Measurements from ENCODE around the gene SNTG2. TPM values are rescaled to one million over a fixed set of nuclear protein-coding genes. Genes with fewer than 3 reads are reported as not detected.

SNTG2 gene
- total RNA-seq, 1 experiment from 2014 or later = 20.5 TPM

GRCh38 chr2:1097101-1097500 is 146.5 kb downstream of the SNTG2 start:
- Mint-ChIP-seq H3K27ac (no peak overlapping the region), H3K9me3 (no peaks in the 10 kb centered on the region), H3K36me3 (peaks cover 32% of the 10 kb centered on the region), H3K27me3 (ENCODE audit: low read depth) (no peaks in the 10 kb centered on the region), H3K4me1 (0 out of 2 replicates have a peak, but pooled peaks cover 2% of the 10 kb centered on the region), H3K4me3 (no peak overlapping the region)
- TF ChIP-seq ZNF396 (CRISPR knock-in tag; IDR thresholded peaks at IDR 0.05; ENCODE audit: borderline replicate concordance) (no peak), ZNF121 (CRISPR knock-in tag; IDR thresholded peaks at IDR 0.05) (no peak), GABPB1 (CRISPR knock-in tag; IDR thresholded peaks at IDR 0.05) (no peak), TEAD4 (CRISPR knock-in tag; IDR thresholded peaks at IDR 0.05) (no peak), ZBTB43 (CRISPR knock-in tag; IDR thresholded peaks at IDR 0.05) (no peak), NR1H2 (CRISPR knock-in tag; IDR thresholded peaks at IDR 0.05) (no peak), FOXP4 (CRISPR knock-in tag; IDR thresholded peaks at IDR 0.05) (no peak)
- POLR2A ChIA-PET = no interaction called here
- no peak for DNase-seq (ENCODE audit: low spot score)
- ATAC-seq = no peak
- CTCF ChIA-PET = interaction anchor here (1.0 kb wide), 2 partner anchors 17 to 43 kb away, joined by 3 read pairs; no protein-coding TSS in a partner anchor

GRCh38 chr2:1099418-1099817 is 148.8 kb downstream of the SNTG2 start:
- ATAC-seq (no peak), DNase-seq (ENCODE audit: low spot score) (no peak)
- Mint-ChIP-seq H3K36me3 (peaks cover 52% of the 10 kb centered on the region), H3K4me3 (no peak overlapping the region), H3K27me3 (ENCODE audit: low read depth) (no peaks in the 10 kb centered on the region), H3K4me1 (0 out of 2 replicates have a peak, but pooled peaks cover 2% of the 10 kb centered on the region), H3K9me3 (no peaks in the 10 kb centered on the region), H3K27ac (no peak overlapping the region; the same call in 1 of the 2 replicates)
- CTCF ChIA-PET = interaction anchor here (0.9 kb wide), 1 partner anchor 384 kb away, joined by 3 read pairs; no protein-coding TSS in a partner anchor
- POLR2A ChIA-PET = no interaction called here
- TF ChIP-seq GTF2I (CRISPR knock-in tag; conservative IDR thresholded peaks at IDR 0.05) (no peak), SP1 (CRISPR knock-in tag; conservative IDR thresholded peaks at IDR 0.05) (no peak), ATF1 (CRISPR knock-in tag; IDR thresholded peaks at IDR 0.05) (no peak), ATF6 (CRISPR knock-in tag; IDR thresholded peaks at IDR 0.05) (no peak), NFATC4 (CRISPR knock-in tag; IDR thresholded peaks at IDR 0.05) (no peak), CTCF (IDR thresholded peaks at IDR 0.05) (no peak), MLX (CRISPR knock-in tag; IDR thresholded peaks at IDR 0.05) (no peak), HMGXB4 (CRISPR knock-in tag; IDR thresholded peaks at IDR 0.05) (no peak), ETV6 (CRISPR knock-in tag; IDR thresholded peaks at IDR 0.05) (no peak), NR2C2 (CRISPR knock-in tag; IDR thresholded peaks at IDR 0.05) (no peak), E2F1 (CRISPR knock-in tag; IDR thresholded peaks at IDR 0.05) (no peak), STAT6 (CRISPR knock-in tag; conservative IDR thresholded peaks at IDR 0.05; ENCODE audit: low read depth) (no peak)
